Measurements from ENCODE around the gene ELL2.

GRCh38 chr5:95838001-95838520, 123.6 kb downstream of the ELL2 start:
- TF ChIP-seq, protein P1, sequence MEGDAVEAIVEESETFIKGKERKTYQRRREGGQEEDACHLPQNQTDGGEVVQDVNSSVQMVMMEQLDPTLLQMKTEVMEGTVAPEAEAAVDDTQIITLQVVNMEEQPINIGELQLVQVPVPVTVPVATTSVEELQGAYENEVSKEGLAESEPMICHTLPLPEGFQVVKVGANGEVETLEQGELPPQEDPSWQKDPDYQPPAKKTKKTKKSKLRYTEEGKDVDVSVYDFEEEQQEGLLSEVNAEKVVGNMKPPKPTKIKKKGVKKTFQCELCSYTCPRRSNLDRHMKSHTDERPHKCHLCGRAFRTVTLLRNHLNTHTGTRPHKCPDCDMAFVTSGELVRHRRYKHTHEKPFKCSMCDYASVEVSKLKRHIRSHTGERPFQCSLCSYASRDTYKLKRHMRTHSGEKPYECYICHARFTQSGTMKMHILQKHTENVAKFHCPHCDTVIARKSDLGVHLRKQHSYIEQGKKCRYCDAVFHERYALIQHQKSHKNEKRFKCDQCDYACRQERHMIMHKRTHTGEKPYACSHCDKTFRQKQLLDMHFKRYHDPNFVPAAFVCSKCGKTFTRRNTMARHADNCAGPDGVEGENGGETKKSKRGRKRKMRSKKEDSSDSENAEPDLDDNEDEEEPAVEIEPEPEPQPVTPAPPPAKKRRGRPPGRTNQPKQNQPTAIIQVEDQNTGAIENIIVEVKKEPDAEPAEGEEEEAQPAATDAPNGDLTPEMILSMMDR (IDR thresholded peaks at IDR 0.05) = no peak
- no peak for TF ChIP-seq POLR2AphosphoS5 (IDR thresholded peaks at IDR 0.05)

All from prostate gland (tissue), 2 donors.